CD14-positive monocyte (primary cell): ENCODE measurements around the gene FAM89A. TPM values are rescaled to one million over a fixed set of nuclear protein-coding genes. Genes with fewer than 3 reads are reported as not detected.
A peak's percentile ranks its signal among the peaks of the same experiment; 100 is the strongest.

Experiments used
- DNase-seq, 3 donors: peaks; one replicate each; pipeline ENCODE4 v3.0.0-alpha.2; 2011 to 2022
- H2AFZ ChIP-seq: 2 replicates; pipeline ENCODE4 v1.6.0; 2012; ENCODE audit warnings: mild to moderate bottlenecking, low read depth, low read length, inconsistent platforms; ENCODE audit not compliant: insufficient read depth, poor library complexity, severe bottlenecking
- H3K27ac ChIP-seq, 2 donors: 1 replicate in 1 of 2; 2 replicates in 1 of 2; pipeline ENCODE4 v1.5.1; 2012 to 2013; ENCODE audit warnings: low read length in 2 of 2, control low read depth in 1 of 2, inconsistent platforms in 1 of 2, low read depth in 1 of 2, mild to moderate bottlenecking in 1 of 2
- H3K27me3 ChIP-seq, 2 donors: one replicate each; pipeline versions ENCODE4 v1.6.0 to v1.6.1; 2011 to 2013; ENCODE audit warnings: low read length in 2 of 2; ENCODE audit not compliant: control insufficient read depth in 2 of 2, insufficient read depth in 2 of 2
- H3K36me3 ChIP-seq, 2 donors: replicated peaks in 1 of 2; 1 replicate in 1 of 2; 2 replicates in 1 of 2; pipeline versions ENCODE4 v1.5.1 to v1.6.1; 2012 to 2013; ENCODE audit warnings: low read length in 2 of 2, control low read depth in 1 of 2, inconsistent platforms in 1 of 2, mild to moderate bottlenecking in 1 of 2; ENCODE audit not compliant: insufficient read depth in 2 of 2, control insufficient read depth in 1 of 2
- H3K4me1 ChIP-seq, 2 donors: 1 replicate in 1 of 2; 2 replicates in 1 of 2; pipeline versions ENCODE4 v1.5.1 to v1.6.1; 2012 to 2013; ENCODE audit warnings: low read length in 2 of 2, control low read depth in 1 of 2, inconsistent platforms in 1 of 2, mild to moderate bottlenecking in 1 of 2, moderate library complexity in 1 of 2; ENCODE audit not compliant: insufficient read depth in 2 of 2, control insufficient read depth in 1 of 2
- H3K4me2 ChIP-seq: replicated peaks from 2 replicates; pipeline ENCODE3; 2012; ENCODE audit warnings: low read length, moderate library complexity, mild to moderate bottlenecking; ENCODE audit not compliant: poor library complexity, severe bottlenecking; ENCODE audit errors: extremely low read depth
- H3K4me3 ChIP-seq, 3 experiments: fragments of 200-600 bp in 1 of 3; sonication (generic) in 1 of 3; replicated peaks in 1 of 3; 1 replicate in 2 of 3; 2 replicates in 1 of 3; pipeline ENCODE4 v1.5.1; 2011 to 2013; ENCODE audit warnings: low read length in 3 of 3, mild to moderate bottlenecking in 3 of 3, control low read depth in 2 of 3, low read depth in 2 of 3, inconsistent platforms in 1 of 3, moderate library complexity in 1 of 3
- H3K79me2 ChIP-seq: 2 replicates; pipeline ENCODE4 v1.6.0; 2012; ENCODE audit warnings: mild to moderate bottlenecking, control low read depth, inconsistent platforms, low read length, moderate library complexity; ENCODE audit not compliant: insufficient read depth
- H3K9ac ChIP-seq: 2 replicates; pipeline ENCODE4 v1.6.0; 2017; ENCODE audit warnings: low read length, mild to moderate bottlenecking; ENCODE audit not compliant: insufficient read depth, poor library complexity, severe bottlenecking
- H3K9me3 ChIP-seq, 2 donors: replicated peaks in 1 of 2; 1 replicate in 1 of 2; 2 replicates in 1 of 2; pipeline versions ENCODE4 v1.5.1 to v1.6.1; 2012 to 2013; ENCODE audit warnings: low read length in 2 of 2, control low read depth in 1 of 2; ENCODE audit not compliant: control insufficient read depth in 1 of 2, insufficient read depth in 1 of 2
- H4K20me1 ChIP-seq: 2 replicates; pipeline ENCODE4 v1.6.0; 2012; ENCODE audit warnings: mild to moderate bottlenecking, low read length, control low read depth, moderate library complexity; ENCODE audit not compliant: insufficient read depth
- H3K27ac Mint-ChIP-seq, 7 donors: one replicate each; pipeline ENCODE4 v1.8.0; 2020; ENCODE audit warnings: mild to moderate bottlenecking in 7 of 7, mixed read lengths in 7 of 7, moderate library complexity in 6 of 7, inconsistent platforms in 2 of 7
- H3K27me3 Mint-ChIP-seq, 3 donors: one replicate each; pipeline ENCODE4 v1.8.0; 2021 to 2022; ENCODE audit warnings: low read depth in 3 of 3, mild to moderate bottlenecking in 3 of 3, mixed read lengths in 3 of 3, moderate library complexity in 3 of 3, inconsistent platforms in 1 of 3
- H3K36me3 Mint-ChIP-seq, 2 donors: one replicate each; pipeline ENCODE4 v1.8.0; 2020; ENCODE audit warnings: mixed read lengths in 2 of 2, inconsistent platforms in 1 of 2, mild to moderate bottlenecking in 1 of 2
- H3K4me1 Mint-ChIP-seq: one replicate; pipeline ENCODE4 v1.8.0; 2020; ENCODE audit warnings: mild to moderate bottlenecking, mixed read lengths
- H3K4me3 Mint-ChIP-seq, 2 donors: one replicate each; pipeline ENCODE4 v1.8.0; 2020; ENCODE audit warnings: mild to moderate bottlenecking in 2 of 2, mixed read lengths in 2 of 2, moderate library complexity in 1 of 2
- H3K9me3 Mint-ChIP-seq, 7 donors: one replicate each; pipeline ENCODE4 v1.8.0; 2020 to 2022; ENCODE audit warnings: mixed read lengths in 7 of 7, mild to moderate bottlenecking in 6 of 7, moderate library complexity in 6 of 7, inconsistent platforms in 2 of 7
- CTCF ChIP-seq: fragments of 200-600 bp; IDR thresholded peaks from one replicate; pipeline ENCODE4 v1.8.0; 2022; ENCODE audit warnings: antibody characterized with exemption, mild to moderate bottlenecking
- WGBS: methylation state at CpG from one replicate; pipeline ENCODE4 v1.1.5; 2013; ENCODE audit warnings: missing lambda C conversion rate; ENCODE audit not compliant: insufficient coverage; 5-methylcytosine and 5-hydroxymethylcytosine counted together
- intact Hi-C, 2 donors: fragments of 100-400 bp; cut with micrococcal nuclease; formaldehyde crosslinking; loops; one replicate each; pipeline versions ENCODE4 v1.15.0 to v1.15.1; 2023
- polyA plus RNA-seq, 3 donors: library from polyadenylated mRNA; depleted of rRNA in 1 of 3; unstranded in 2 of 3; stranded (reverse) in 1 of 3; fragments of 300-500 nt in 2 of 3; fragments of >200 nt in 1 of 3; fragmentation: Illumina TruSeq in 2 of 3; gene quantifications; 1 replicate in 2 of 3; 2 replicates in 1 of 3; pipeline ENCODE4 v1.2.3, GENCODE V29; 2012 to 2021

The FAM89A gene
- polyA plus RNA-seq, 3 donors, result 2.0 to 11.7 (median 4.4) TPM

GRCh38 chr1:230992100-230992774 is 47.8 kb downstream of the FAM89A start:
- Histone ChIP-seq H3K27me3 (no peaks in the 10 kb centered on the region), H3K27ac (no peak overlapping the region), H3K36me3 (peaks cover 48 to 90% of the 10 kb centered on the region in 2 donors), H3K9me3 (no peaks in the 10 kb centered on the region), H2AFZ (no peak overlapping the region), H3K9ac (no peak overlapping the region), H4K20me1 (peaks cover 5% of the 10 kb centered on the region), H3K79me2 (peaks cover 4% of the 10 kb centered on the region), H3K4me3 (no peak overlapping the region), H3K4me2 (no peak overlapping the region), H3K4me1 (no peaks in the 10 kb centered on the region)
- Mint-ChIP-seq H3K36me3 (peaks cover 35 to 52% of the 10 kb centered on the region in 2 donors), H3K27ac (peak overlapping the region in 1 of 7 donors; percentile 80), H3K9me3 (no peaks in the 10 kb centered on the region), H3K4me1 (no peaks in the 10 kb centered on the region), H3K27me3 (no peaks in the 10 kb centered on the region), H3K4me3 (no peak overlapping the region)
- DNase-seq, result no peak
- TF ChIP-seq CTCF, result no peak
- 100% methylated on average over 3 of the region's 7 CpGs for WGBS
- intact Hi-C loops, result no loop called here

GRCh38 chr1:230987448-230987847 is 52.6 kb downstream of the FAM89A start:
- 100% methylated on average over 3 of the region's 3 CpGs for WGBS
- H3K79me2 ChIP-seq, result peaks cover 16% of the 10 kb centered on the region
- no peaks in the 10 kb centered on the region for H3K9me3 Mint-ChIP-seq
- no peaks in the 10 kb centered on the region for H3K27me3 ChIP-seq
- no peak overlapping the region for H3K9ac ChIP-seq
- no peak for TF ChIP-seq CTCF
- no peak overlapping the region for H3K4me3 ChIP-seq
- H3K4me3 Mint-ChIP-seq, result no peak overlapping the region
- H2AFZ ChIP-seq, result no peak overlapping the region
- H3K4me1 Mint-ChIP-seq, result no peaks in the 10 kb centered on the region
- H3K9me3 ChIP-seq, result no peaks in the 10 kb centered on the region
- no peak overlapping the region for H3K27ac Mint-ChIP-seq
- no peaks in the 10 kb centered on the region for H3K27me3 Mint-ChIP-seq
- no peak overlapping the region for H3K4me2 ChIP-seq
- H4K20me1 ChIP-seq, result peaks cover 6% of the 10 kb centered on the region
- H3K36me3 ChIP-seq, result peaks cover 27 to 61% of the 10 kb centered on the region in 2 donors
- H3K4me1 ChIP-seq, result no peaks in the 10 kb centered on the region
- intact Hi-C loops, result no loop called here
- peaks cover 31 to 54% of the 10 kb centered on the region in 2 donors for H3K36me3 Mint-ChIP-seq
- peak overlapping the region in 1 of 2 donors; percentile 2 for H3K27ac ChIP-seq
- DNase-seq, result no peak
